OCI-LY7 (cell line): ENCODE data around the gene GPBAR1. TPM values are rescaled to one million over a fixed set of nuclear protein-coding genes. Genes with fewer than 3 reads are reported as not detected.

Source experiments
- BruUV-seq: library from RNA; stranded (reverse); fragments of 400-500 nt; replicated peaks from 2 replicates; lab custom pipeline; 2021; lab: Mats Ljungman, UMichigan
- CTCF ChIA-PET: fragments of 300-600 bp; sonication (Branson Sonifier 250); formaldehyde crosslinking; loops from one replicate; lab custom pipeline; 2022; ENCODE audit warnings: antibody characterized with exemption; ENCODE audit not compliant: unreplicated experiment; lab: Charles Lee
- POLR2A ChIA-PET: fragments of 300-600 bp; sonication (Branson Sonifier 250); formaldehyde crosslinking; loops from one replicate; lab custom pipeline; 2022; ENCODE audit warnings: antibody characterized with exemption; lab: Charles Lee
- DNase-seq: peaks from one replicate; pipeline ENCODE4 v3.0.0-alpha.2; 2015; ENCODE audit warnings: low spot score
- H2AFZ ChIP-seq: fragments of 200-600 bp; sonication (generic), shearing (Covaris generic); 2 replicates; pipeline ENCODE4 v1.6.1; 2014; ENCODE audit warnings: mild to moderate bottlenecking, antibody characterized with exemption, low read length, moderate library complexity
- H3K27ac ChIP-seq: fragments of 200-600 bp; sonication (generic); 2 replicates; pipeline ENCODE4 v1.5.1; 2014; ENCODE audit warnings: mixed run types, low read depth, mild to moderate bottlenecking, moderate library complexity, low read length, inconsistent platforms; ENCODE audit not compliant: poor library complexity, severe bottlenecking
- H3K36me3 ChIP-seq: fragments of 200-600 bp; sonication (generic); 2 replicates; pipeline ENCODE4 v1.6.1; 2014; ENCODE audit warnings: mild to moderate bottlenecking, antibody characterized with exemption, low read length, moderate library complexity, mixed read lengths; ENCODE audit not compliant: insufficient read depth
- H3K4me1 ChIP-seq: fragments of 200-600 bp; sonication (generic); 2 replicates; pipeline ENCODE4 v1.5.1; 2014; ENCODE audit warnings: mild to moderate bottlenecking, low read length; ENCODE audit not compliant: insufficient read depth, poor library complexity, severe bottlenecking
- H3K4me2 ChIP-seq: fragments of 200-600 bp; sonication (generic); 2 replicates; pipeline ENCODE4 v1.6.1; 2014; ENCODE audit warnings: mild to moderate bottlenecking, low read length
- H3K4me3 ChIP-seq: fragments of 200-600 bp; sonication (generic); 2 replicates; pipeline ENCODE4 v1.5.1; 2014; ENCODE audit warnings: mild to moderate bottlenecking, low read depth, low read length; ENCODE audit not compliant: poor library complexity, severe bottlenecking
- H3K79me2 ChIP-seq: fragments of 200-600 bp; sonication (generic); 2 replicates; pipeline ENCODE4 v1.6.1; 2016; ENCODE audit warnings: low read depth, mild to moderate bottlenecking, low read length, moderate library complexity, mixed read lengths; ENCODE audit not compliant: insufficient read depth
- H3K9me2 ChIP-seq: fragments of 200-600 bp; sonication (generic); 2 replicates; pipeline ENCODE4 v1.6.1; 2016; ENCODE audit warnings: mild to moderate bottlenecking, low read length, mixed read lengths; ENCODE audit not compliant: insufficient read depth
- H3K9me3 ChIP-seq: fragments of 200-600 bp; sonication (generic); 2 replicates; pipeline ENCODE4 v1.6.1; 2014; ENCODE audit warnings: mild to moderate bottlenecking, mixed run types, low read length, mixed read lengths
- H4K20me1 ChIP-seq: fragments of 200-600 bp; sonication (generic); 2 replicates; pipeline ENCODE4 v1.6.1; 2014; ENCODE audit warnings: mild to moderate bottlenecking, antibody characterized with exemption, low read length, moderate library complexity, mixed read lengths; ENCODE audit not compliant: insufficient read depth
- CTCF ChIP-seq: fragments of 200-600 bp; sonication (generic); conservative IDR thresholded peaks from 2 replicates; pipeline ENCODE4 v1.5.1; 2014; ENCODE audit warnings: mild to moderate bottlenecking, antibody characterized with exemption, low read length, moderate library complexity, mixed read lengths
- EZH2phosphoT487 ChIP-seq: fragments of 200-600 bp; sonication (generic); IDR thresholded peaks from 2 replicates; pipeline ENCODE4 v1.6.1; 2018; ENCODE audit warnings: low read depth, borderline replicate concordance, mild to moderate bottlenecking, mixed run types, antibody characterized with exemption, low read length, moderate library complexity, mixed read lengths
- intact Hi-C: fragments of 100-400 bp; cut with micrococcal nuclease; formaldehyde crosslinking; loops from one replicate; pipeline ENCODE4 v1.10.0; 2022; ENCODE audit not compliant: unreplicated experiment
- total RNA-seq, 2 experiments: library from RNA; depleted of rRNA in 1 of 2; stranded (reverse); fragments of >200 nt in 1 of 2; shearing (Covaris generic) in 1 of 2; gene quantifications; 2 replicates each; pipeline ENCODE4 v1.2.3, GENCODE V29; 2014 to 2022

The GPBAR1 gene
- total RNA-seq, 2 experiments from 2014 or later, result 0.22 to 0.40 TPM

DNA sequence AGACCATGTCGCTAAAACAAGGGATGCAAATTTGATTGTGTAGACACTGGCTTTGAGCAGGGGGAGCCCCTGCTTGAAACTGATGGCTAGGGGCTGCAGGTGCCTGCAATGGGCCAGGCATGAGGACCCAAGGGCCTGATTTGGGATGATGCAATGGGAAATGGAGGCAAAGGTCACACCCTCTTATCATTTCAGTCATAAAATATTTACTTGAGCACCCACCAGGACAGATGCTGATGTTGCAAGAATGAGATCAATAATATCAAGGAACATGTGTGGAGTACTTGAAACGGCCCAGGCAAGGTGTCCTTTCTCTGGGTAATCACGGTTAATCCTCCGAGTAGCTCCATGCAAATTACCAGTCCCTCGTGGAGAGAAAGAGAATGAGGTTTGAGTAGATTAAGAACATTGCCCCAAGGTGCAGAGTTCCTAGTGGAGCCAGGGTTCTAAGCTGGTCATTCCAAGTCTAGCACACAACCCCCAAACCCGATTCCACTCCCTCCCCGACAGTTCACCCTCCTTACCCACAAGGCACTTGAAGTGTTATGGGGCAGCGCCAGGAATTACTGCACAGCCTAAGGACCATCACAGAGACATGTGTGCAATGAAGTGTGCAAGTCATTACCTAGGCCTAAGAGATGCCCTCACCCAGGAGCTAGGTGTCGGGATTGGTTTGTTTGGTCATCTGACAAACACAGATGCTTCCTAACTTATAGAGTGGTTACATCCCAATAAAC lies 45.5 kb downstream of the GPBAR1 start:
- Histone ChIP-seq H3K36me3 (no peaks in the 10 kb centered on the region), H3K27ac (no peak overlapping the region), H3K9me3 (no peaks in the 10 kb centered on the region), H3K4me3 (peak overlapping the region; percentile 5), H3K79me2 (no peaks in the 10 kb centered on the region), H3K9me2 (no peaks in the 10 kb centered on the region), H4K20me1 (no peaks in the 10 kb centered on the region), H3K4me2 (peak overlapping the region; percentile 49), H2AFZ (peak overlapping the region; percentile 73), H3K4me1 (peaks cover 33% of the 10 kb centered on the region)
- CTCF ChIA-PET, result interaction anchor here (0.7 kb wide), 1 partner anchor 78 kb away, joined by 3 read pairs; no protein-coding TSS in a partner anchor
- DNase-seq, result no peak
- no TSS peak for BruUV-seq
- intact Hi-C loops, result no loop called here
- TF ChIP-seq EZH2phosphoT487 (no peak), CTCF (no peak)
- POLR2A ChIA-PET, result interaction anchor here (0.9 to 2.6 kb wide), 6 partner anchors 13 to 87 kb away, joined by 3 to 15 read pairs (median 4); no protein-coding TSS in a partner anchor

- ChIA-PET POLR2A (interaction anchor here (0.6 to 2.6 kb wide), 7 partner anchors 8 to 86 kb away, joined by 3 to 15 read pairs (median 3); no protein-coding TSS in a partner anchor), CTCF (interaction anchor here (0.7 kb wide), 1 partner anchor 77 kb away, joined by 3 read pairs; no protein-coding TSS in a partner anchor)
- Histone ChIP-seq H4K20me1 (no peaks in the 10 kb centered on the region), H3K36me3 (no peaks in the 10 kb centered on the region), H3K4me1 (peaks cover 27% of the 10 kb centered on the region), H3K9me2 (no peaks in the 10 kb centered on the region), H3K27ac (no peak overlapping the region), H3K4me3 (no peak overlapping the region), H3K9me3 (no peaks in the 10 kb centered on the region), H3K79me2 (no peaks in the 10 kb centered on the region), H2AFZ (no peak overlapping the region), H3K4me2 (no peak overlapping the region)
- no peak for DNase-seq
- intact Hi-C loops, result no loop called here
- no peak for TF ChIP-seq EZH2phosphoT487
- TF ChIP-seq CTCF, result no peak
- no TSS peak for BruUV-seq
Observed at GRCh38 chr2:218307415-218308090, 46.7 kb downstream of the GPBAR1 start.
